Sigmoid colon (tissue), 4 donors: Measurements from ENCODE around the gene GPATCH8.

Experiments
- CTCF ChIP-seq, 4 experiments: fragments of 450-650 bp in 3 of 4; fragments of 200-600 bp in 1 of 4; IDR thresholded peaks; one replicate each; pipeline ENCODE4 v1.5.1; 2016 to 2019; ENCODE audit warnings: antibody characterized with exemption in 4 of 4, mild to moderate bottlenecking in 3 of 4, moderate library complexity in 2 of 4
- EP300 ChIP-seq, 4 donors: sonication (generic); formaldehyde crosslinking; IDR thresholded peaks; one replicate each; pipeline ENCODE4 v1.6.1; 2017; ENCODE audit warnings: antibody characterized with exemption in 4 of 4
- POLR2A ChIP-seq, 2 donors: fragments of 450-650 bp; IDR thresholded peaks; one replicate each; pipeline ENCODE4 v1.6.1; 2016; ENCODE audit warnings: antibody characterized with exemption in 2 of 2, mild to moderate bottlenecking in 2 of 2, moderate library complexity in 2 of 2
- POLR2AphosphoS5 ChIP-seq, 4 donors: sonication (generic); formaldehyde crosslinking; IDR thresholded peaks; one replicate each; pipeline ENCODE4 v1.6.1; 2017; ENCODE audit warnings: antibody characterized with exemption in 4 of 4

- no peak for TF ChIP-seq CTCF (IDR thresholded peaks at IDR 0.05)
- TF ChIP-seq EP300 (IDR thresholded peaks at IDR 0.05): no peak
- TF ChIP-seq POLR2A (IDR thresholded peaks at IDR 0.05): no peak
- no peak for TF ChIP-seq POLR2AphosphoS5 (IDR thresholded peaks at IDR 0.05)
These were observed 150.2 kb downstream of the GPATCH8 start for GRCh38 chr17:44352828-44353671.
